Loucy (cell line): ENCODE data around the gene THBD.

Source experiments
- EZH2phosphoT487 ChIP-seq: fragments of 200-600 bp; IDR thresholded peaks from 2 replicates; pipeline ENCODE4 v1.6.1; 2018; ENCODE audit warnings: antibody characterized with exemption, mild to moderate bottlenecking, moderate library complexity, borderline replicate concordance
- TF ChIP-seq, protein P1 (sequence below): fragments of 200-600 bp; sonication (generic); conservative IDR thresholded peaks from 2 replicates; pipeline ENCODE4 v1.5.1; 2014; ENCODE audit warnings: mild to moderate bottlenecking, antibody characterized with exemption, low read length

DNA sequence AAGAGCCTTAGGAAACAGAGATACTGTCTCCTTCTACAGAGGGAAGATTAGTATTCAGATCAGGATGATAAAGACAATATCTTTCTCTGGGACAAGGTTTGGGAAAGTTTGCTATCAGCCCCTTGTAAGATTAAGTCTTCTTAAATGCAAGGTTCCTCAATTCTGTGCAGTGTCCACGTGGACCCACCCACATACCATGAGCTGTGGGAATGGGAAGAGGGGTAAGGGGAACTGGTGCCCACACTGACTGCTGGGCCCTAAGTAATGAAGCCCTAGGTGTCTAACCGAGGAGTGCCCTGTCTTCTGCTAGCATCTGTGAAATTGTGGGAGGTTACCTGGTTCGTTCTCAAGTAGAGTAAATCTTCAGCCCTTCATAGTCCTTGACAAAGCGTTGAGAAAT is 20.1 kb downstream of the THBD start:
- TF ChIP-seq, protein P1, sequence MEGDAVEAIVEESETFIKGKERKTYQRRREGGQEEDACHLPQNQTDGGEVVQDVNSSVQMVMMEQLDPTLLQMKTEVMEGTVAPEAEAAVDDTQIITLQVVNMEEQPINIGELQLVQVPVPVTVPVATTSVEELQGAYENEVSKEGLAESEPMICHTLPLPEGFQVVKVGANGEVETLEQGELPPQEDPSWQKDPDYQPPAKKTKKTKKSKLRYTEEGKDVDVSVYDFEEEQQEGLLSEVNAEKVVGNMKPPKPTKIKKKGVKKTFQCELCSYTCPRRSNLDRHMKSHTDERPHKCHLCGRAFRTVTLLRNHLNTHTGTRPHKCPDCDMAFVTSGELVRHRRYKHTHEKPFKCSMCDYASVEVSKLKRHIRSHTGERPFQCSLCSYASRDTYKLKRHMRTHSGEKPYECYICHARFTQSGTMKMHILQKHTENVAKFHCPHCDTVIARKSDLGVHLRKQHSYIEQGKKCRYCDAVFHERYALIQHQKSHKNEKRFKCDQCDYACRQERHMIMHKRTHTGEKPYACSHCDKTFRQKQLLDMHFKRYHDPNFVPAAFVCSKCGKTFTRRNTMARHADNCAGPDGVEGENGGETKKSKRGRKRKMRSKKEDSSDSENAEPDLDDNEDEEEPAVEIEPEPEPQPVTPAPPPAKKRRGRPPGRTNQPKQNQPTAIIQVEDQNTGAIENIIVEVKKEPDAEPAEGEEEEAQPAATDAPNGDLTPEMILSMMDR = no peak
- TF ChIP-seq EZH2phosphoT487 = no peak
